LoVo (cell line): ENCODE results near the gene SARM1.

Source experiments
- DNase-seq: peaks from one replicate; pipeline ENCODE4 v3.0.0-alpha.2; 2016; ENCODE audit warnings: low spot score

SARM1 gene

GRCh38 chr17:28341516-28341915 lies 30.0 kb upstream of the SARM1 start:
- no peak for DNase-seq

GRCh38 chr17:28342313-28342712 lies 29.2 kb upstream of the SARM1 start:
- no peak for DNase-seq

- no peak for DNase-seq
Observed at GRCh38 chr17:28343491-28343932, 28.0 kb upstream of the SARM1 start.

- no peak for DNase-seq
Observed at GRCh38 chr17:28344011-28344410, 27.5 kb upstream of the SARM1 start.

GRCh38 chr17:28344435-28344901 lies 27.0 kb upstream of the SARM1 start:
- no peak for DNase-seq

GRCh38 chr17:28345419-28346198 lies 25.9 kb upstream of the SARM1 start:
- DNase-seq = no peak

- DNase-seq = no peak
Observed at GRCh38 chr17:28346199-28346580, 25.3 kb upstream of the SARM1 start.

- no peak for DNase-seq
Observed at GRCh38 chr17:28346746-28347246, 24.7 kb upstream of the SARM1 start.

GRCh38 chr17:28347261-28347891 lies 24.1 kb upstream of the SARM1 start:
- no peak for DNase-seq

GRCh38 chr17:28348979-28349378 lies 22.5 kb upstream of the SARM1 start:
- DNase-seq = no peak

GRCh38 chr17:28350271-28350670 lies 21.2 kb upstream of the SARM1 start:
- no peak for DNase-seq

GRCh38 chr17:28357061-28357900 lies 14.2 kb upstream of the SARM1 start, which contains the start of gene POLDIP2:
POLDIP2 (minus strand) TSS chr17:28357527; CDS start chr17:28357448, 79 bp downstream.
- peak; percentile 96 for DNase-seq

- no peak for DNase-seq
Observed at GRCh38 chr17:28357901-28358197, 13.6 kb upstream of the SARM1 start.

- DNase-seq = no peak
Observed at GRCh38 chr17:28363186-28363585, 8.3 kb upstream of the SARM1 start.

GRCh38 chr17:28363776-28364650 lies 7.5 kb upstream of the SARM1 start:
- DNase-seq = no peak

- no peak for DNase-seq
Observed at GRCh38 chr17:28364665-28365363, 6.7 kb upstream of the SARM1 start, which contains the start of gene SEBOX. SEBOX (minus strand) TSS chr17:28365199; CDS start chr17:28365151, 48 bp downstream.

- no peak for DNase-seq
Observed at GRCh38 chr17:28365487-28365886, 6.0 kb upstream of the SARM1 start.

- DNase-seq = no peak
Observed at GRCh38 chr17:28366605-28367004, 4.9 kb upstream of the SARM1 start.

GRCh38 chr17:28367641-28368305 lies 3.7 kb upstream of the SARM1 start:
- no peak for DNase-seq

- DNase-seq = no peak
Observed at GRCh38 chr17:28368306-28368831, 3.1 kb upstream of the SARM1 start.
